ENCODE measurements around the gene ANKRD63. TPM values are rescaled to one million over a fixed set of nuclear protein-coding genes. Genes with fewer than 3 reads are reported as not detected.

Gene ANKRD63
- total and polyA plus RNA-seq, 2 of the 8 experiments (the other 6 are each of a cell fraction or from before 2014, with no cell fraction given): 0.18 to 0.26 TPM

- no peak overlapping the region for H3K27ac ChIP-seq (ENCODE audit: low read depth, low read length)
- no peaks in the 10 kb centered on the region for H4K20me1 ChIP-seq (replicated peaks in 1 of 2; ENCODE audit: control insufficient read depth in 1 of 2, insufficient read depth in 2 of 2, low read length in 2 of 2)
- no peak overlapping the region for H4K5ac ChIP-seq (ENCODE audit: insufficient read length, low read depth, low read length)
- no peaks in the 10 kb centered on the region for H3K79me1 ChIP-seq (ENCODE audit: low read depth, low read length)
- FAIRE-seq (no peak), DNase-seq (ENCODE audit: low read depth in 1 of 2, low spot score in 2 of 2) (no peak)
- WGBS, 2 experiments (ENCODE audit: extremely low coverage in 1 of 2, insufficient coverage in 1 of 2, insufficient read length in 1 of 2, insufficient replicate concordance in 2 of 2, low coverage in 1 of 2, low lambda C conversion rate in 2 of 2, missing lambda C conversion rate in 1 of 2): 74% methylated on average over 4 of the region's 4 CpGs; no CpG with 5 or more reads in 1 of the 2 experiments
- H2BK120ac ChIP-seq (replicated peaks; ENCODE audit: low read depth, low read length): no peak overlapping the region
- H3K56ac ChIP-seq (replicated peaks; ENCODE audit: insufficient read length, low read depth, low read length): no peak overlapping the region
- no peaks in the 10 kb centered on the region for H3K79me2 ChIP-seq (ENCODE audit: control insufficient read depth in 1 of 2, insufficient read depth in 2 of 2, low read length in 2 of 2)
- peaks cover 0 to 44% (median 29%) of the 10 kb centered on the region in 4 experiments; a peak in 6 of 7 replicates for H3K4me1 ChIP-seq (replicated peaks in 1 of 4; ENCODE audit: control insufficient read depth in 3 of 4, insufficient read depth in 4 of 4, low read length in 3 of 4)
- H3K23ac ChIP-seq (ENCODE audit: insufficient read length): no peak overlapping the region
- no peak for TF ChIP-seq TAF7 (optimal IDR thresholded peaks at IDR 0.05; ENCODE audit: borderline replicate concordance, low read depth, low read length)
- TF ChIP-seq ATF2 (IDR thresholded peaks at IDR 0.05; ENCODE audit: low read length): no peak
- no peak for TF ChIP-seq SAP30 (IDR thresholded peaks at IDR 0.05; ENCODE audit: insufficient read depth, insufficient replicate concordance, low read length)
- TF ChIP-seq HDAC2 (IDR thresholded peaks at IDR 0.05; ENCODE audit: borderline replicate concordance in 1 of 2, low read depth in 2 of 2, low read length in 2 of 2): no peak
- no peak for TF ChIP-seq MAX (IDR thresholded peaks at IDR 0.05)
- no peak for TF ChIP-seq USF2 (IDR thresholded peaks at IDR 0.05; ENCODE audit: low read length)
- H2AFZ ChIP-seq (ENCODE audit: low read length): no peak overlapping the region
- H3K14ac ChIP-seq (ENCODE audit: insufficient read length): no peak overlapping the region
- H2BK20ac ChIP-seq (ENCODE audit: low read length): no peak overlapping the region
- no peak overlapping the region for H3K9ac ChIP-seq (replicated peaks in 1 of 4; ENCODE audit: extremely low read depth in 1 of 4, low read depth in 3 of 4, low read length in 3 of 4)
- no peak overlapping the region for H3K18ac ChIP-seq (ENCODE audit: extremely low read depth, low read length)
- no peak overlapping the region for H3K4me2 ChIP-seq (ENCODE audit: insufficient read depth in 1 of 2, low read depth in 2 of 2, low read length in 2 of 2)
- H2BK15ac ChIP-seq (ENCODE audit: low read length): no peak overlapping the region
- H3K27me3 ChIP-seq (replicated peaks in 1 of 4; ENCODE audit: control insufficient read depth in 3 of 4, extremely low read depth in 1 of 4, insufficient read depth in 3 of 4, low read length in 3 of 4): no peaks in the 10 kb centered on the region; a peak in 2 of 7 replicates
- H2BK5ac ChIP-seq (ENCODE audit: low read depth, low read length): no peak overlapping the region
- no peak overlapping the region for H4K8ac ChIP-seq (ENCODE audit: extremely low read depth, insufficient read depth, low read length)
- H3K9me3 ChIP-seq (ENCODE audit: insufficient read depth in 2 of 2, low read depth in 1 of 2, low read length in 1 of 2): 0 out of 4 replicates have a peak, but pooled peaks cover 0 to 3% of the 10 kb centered on the region in 2 experiments
- CTCF ChIA-PET (ENCODE audit: partially characterized antibody): interaction anchor here (1.2 to 23.9 kb wide), 7 partner anchors 13 to 66 kb away, joined by 3 to 584 read pairs (median 50); partner anchors contain the start of genes ANKRD63, CCDC9B, INAFM2 and PAK6
- no peak overlapping the region for H3K4ac ChIP-seq (replicated peaks; ENCODE audit: insufficient read length, low read depth, low read length)
- H3K36me3 ChIP-seq (ENCODE audit: control insufficient read depth in 2 of 4, insufficient read depth in 4 of 4, low read length in 3 of 4): no peaks in the 10 kb centered on the region
- H2BK12ac ChIP-seq (ENCODE audit: low read depth, low read length): no peak overlapping the region
- H3K23me2 ChIP-seq (ENCODE audit: low read depth, low read length): no peaks in the 10 kb centered on the region; the same call in 1 of the 2 replicates
- H4K91ac ChIP-seq (replicated peaks; ENCODE audit: insufficient read length, low read length): no peak overlapping the region
- no peak overlapping the region for H2AK5ac ChIP-seq (ENCODE audit: low read depth, low read length)
- H3K4me3 ChIP-seq (ENCODE audit: extremely low read depth in 1 of 4, insufficient read depth in 2 of 4, low read depth in 3 of 4, low read length in 4 of 4): no peak overlapping the region
- POLR2A ChIA-PET (ENCODE audit: partially characterized antibody): interaction anchor here (1.1 to 1.9 kb wide), 7 partner anchors 10 to 32 kb away, joined by 3 to 8 read pairs (median 5); no protein-coding TSS in a partner anchor
Observed at GRCh38 chr15:40305281-40305680, 22.4 kb upstream of the ANKRD63 start.

Data from H1 (cell line).